ENCODE data around the gene SLC26A4.

Gene SLC26A4

GRCh38 chr7:107758667-107759066 is 98.0 kb downstream of the SLC26A4 start:
- no peak for DNase-seq

DNA sequence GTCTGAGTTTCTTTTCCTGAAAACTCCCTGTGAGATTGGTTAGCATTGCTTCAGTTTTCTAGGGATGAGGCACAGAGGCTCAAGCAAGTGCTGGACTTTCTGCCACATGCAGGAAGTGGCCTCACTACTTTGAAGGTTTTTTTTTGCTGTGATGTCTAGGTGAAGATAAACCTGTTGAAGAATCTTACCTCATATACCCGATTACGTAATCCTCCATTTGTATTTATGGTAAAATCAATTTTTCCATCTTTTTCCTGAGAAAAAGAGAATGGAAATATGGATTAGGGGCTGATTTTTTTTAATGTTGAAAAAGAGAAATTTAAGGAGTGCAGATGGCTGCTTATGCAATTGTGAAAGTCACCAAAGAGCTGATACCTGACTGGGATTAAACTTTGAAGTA is 106.8 kb downstream of the SLC26A4 start:
- DNase-seq, result no peak
